SK-N-SH (cell line): ENCODE results near the gene NSD1. TPM values are rescaled to one million over a fixed set of nuclear protein-coding genes. Genes with fewer than 3 reads are reported as not detected.
"Not testable (repeated sequence)": the region's sequence is repeated elsewhere in the genome, so short reads cannot be mapped to it uniquely, and the experiment has no call there.

Experiments
- CTCF ChIA-PET: fragments of 300-600, 350-600 bp; formaldehyde crosslinking; extraction: SDS; loops from one replicate; lab custom pipeline; 2021; lab: Yijun Ruan, JAX
- POLR2A ChIA-PET: fragments of 350-600 bp; sonication (Branson Sonifier 250); formaldehyde crosslinking; extraction: SDS; loops from one replicate; lab custom pipeline; 2020; ENCODE audit warnings: antibody characterized with exemption, inconsistent platforms; lab: Yijun Ruan, JAX
- DNase-seq: peaks from one replicate; pipeline ENCODE4 v3.0.0; 2012
- H2AFZ ChIP-seq: fragments of 200-600 bp; sonication (generic); 2 replicates; pipeline ENCODE4 v1.8.1; 2016; ENCODE audit warnings: antibody characterized with exemption, mild to moderate bottlenecking, low read depth
- H3F3A ChIP-seq: fragments of 200-600 bp; sonication (generic); replicated peaks from 2 replicates; pipeline ENCODE3; 2016; ENCODE audit warnings: antibody characterized with exemption, mild to moderate bottlenecking; ENCODE audit not compliant: insufficient read depth
- H3K27ac ChIP-seq, 2 experiments: fragments of 200-500 bp in 1 of 2; fragments of 200-600 bp in 1 of 2; sonication (Bioruptor generic) in 1 of 2; sonication (generic), shearing (Covaris generic) in 1 of 2; 2 replicates each; pipeline versions ENCODE4 v1.5.1 to v1.6.1; 2014 to 2016; ENCODE audit warnings: low read depth in 2 of 2, inconsistent platforms in 1 of 2, low read length in 1 of 2, mild to moderate bottlenecking in 1 of 2, mixed read lengths in 1 of 2
- H3K27me3 ChIP-seq: fragments of 200-600 bp; sonication (generic), shearing (Covaris generic); 2 replicates; pipeline ENCODE4 v1.6.1; 2016; ENCODE audit warnings: mixed run types; ENCODE audit not compliant: insufficient read depth
- H3K36me3 ChIP-seq, 2 experiments: fragments of 200-500 bp in 1 of 2; fragments of 200-600 bp in 1 of 2; sonication (Bioruptor generic) in 1 of 2; sonication (generic) in 1 of 2; replicated peaks in 1 of 2; 2 replicates each; pipeline versions ENCODE3 to v1.5.1; 2014 to 2016; ENCODE audit warnings: low read length in 1 of 2, mild to moderate bottlenecking in 1 of 2; ENCODE audit not compliant: insufficient read depth in 2 of 2, control insufficient read depth in 1 of 2
- H3K4me1 ChIP-seq, 2 experiments: fragments of 200-500 bp in 1 of 2; fragments of 200-600 bp in 1 of 2; sonication (Bioruptor generic) in 1 of 2; sonication (generic), shearing (Covaris generic) in 1 of 2; 2 replicates each; pipeline versions ENCODE4 v1.5.1 to v1.6.1; 2014 to 2016; ENCODE audit warnings: low read depth in 1 of 2, low read length in 1 of 2, mixed run types in 1 of 2; ENCODE audit not compliant: insufficient read depth in 2 of 2, control insufficient read depth in 1 of 2
- H3K4me2 ChIP-seq: fragments of 200-600 bp; sonication (generic), shearing (Covaris generic); 2 replicates; pipeline ENCODE4 v1.6.1; 2017; ENCODE audit warnings: mixed run types
- H3K4me3 ChIP-seq, 2 experiments: fragments of 200-500 bp in 1 of 2; fragments of 200-600 bp in 1 of 2; sonication (Bioruptor generic) in 1 of 2; sonication (generic), shearing (Covaris generic) in 1 of 2; 2 replicates each; pipeline versions ENCODE4 v1.5.1 to v1.8.1; 2014 to 2016; ENCODE audit warnings: low read depth in 2 of 2, inconsistent platforms in 1 of 2, low read length in 1 of 2, mild to moderate bottlenecking in 1 of 2, mixed read lengths in 1 of 2, moderate library complexity in 1 of 2
- H3K79me2 ChIP-seq: fragments of 200-600 bp; sonication (generic); 2 replicates; pipeline ENCODE4 v1.8.1; 2017; ENCODE audit warnings: mild to moderate bottlenecking; ENCODE audit not compliant: insufficient read depth
- H3K9ac ChIP-seq: fragments of 200-600 bp; sonication (generic); 2 replicates; pipeline ENCODE4 v1.6.1; 2017; ENCODE audit warnings: mixed run types
- H3K9me2 ChIP-seq: fragments of 200-600 bp; sonication (generic); 2 replicates; pipeline ENCODE4 v1.6.1; 2017; ENCODE audit warnings: mixed run types
- H3K9me3 ChIP-seq: fragments of 200-600 bp; sonication (generic); 2 replicates; pipeline ENCODE4 v1.6.1; 2017; ENCODE audit warnings: mixed run types, mild to moderate bottlenecking, moderate library complexity
- H4K20me1 ChIP-seq: fragments of 200-600 bp; sonication (generic); 2 replicates; pipeline ENCODE4 v1.6.1; 2017; ENCODE audit warnings: mild to moderate bottlenecking, mixed run types; ENCODE audit not compliant: insufficient read depth
- FOSL2 ChIP-seq: IDR thresholded peaks from 2 replicates; pipeline ENCODE4 v1.4.0; 2012; ENCODE audit warnings: low read depth, mild to moderate bottlenecking, moderate library complexity, borderline replicate concordance
- JUND ChIP-seq: IDR thresholded peaks from 2 replicates; pipeline ENCODE4 v1.4.0; 2012
- POLR2AphosphoS5 ChIP-seq: IDR thresholded peaks from 2 replicates; pipeline ENCODE4 v1.6.1; 2012; ENCODE audit warnings: low read depth, low read length
- RXRA ChIP-seq: IDR thresholded peaks from 2 replicates; pipeline ENCODE4 v1.4.0; 2012; ENCODE audit warnings: low read depth, mild to moderate bottlenecking, borderline replicate concordance
- SIN3A ChIP-seq: IDR thresholded peaks from 2 replicates; pipeline ENCODE4 v1.6.1; 2012; ENCODE audit warnings: low read depth, mild to moderate bottlenecking, low read length, moderate library complexity, borderline replicate concordance
- TCF12 ChIP-seq: IDR thresholded peaks from 2 replicates; pipeline ENCODE4 v1.4.0; 2012
- YY1 ChIP-seq: IDR thresholded peaks from 2 replicates; pipeline ENCODE4 v1.4.0; 2012; ENCODE audit warnings: low read depth, mild to moderate bottlenecking
- WGBS: methylation state at CpG from one replicate; pipeline ENCODE4 v1.1.6; 2017; ENCODE audit warnings: low lambda C conversion rate; 5-methylcytosine and 5-hydroxymethylcytosine counted together
- polyA plus RNA-seq, 3 experiments: library from polyadenylated mRNA; depleted of rRNA; stranded (reverse); fragments of >200 nt; gene quantifications; 2 replicates each; pipeline ENCODE4 v1.2.3, GENCODE V29; 2012
- TF ChIP-seq, protein P1 (sequence below): IDR thresholded peaks from 2 replicates; pipeline ENCODE4 v1.6.1; 2012; ENCODE audit warnings: mild to moderate bottlenecking, low read depth, low read length, moderate library complexity

NSD1 gene
- polyA plus RNA-seq, 1 of the 3 experiments (the other 2 are of a cell fraction), result 6.7 TPM

GRCh38 chr5:177142778-177143177 is 9.2 kb downstream of the NSD1 start:
- H4K20me1 ChIP-seq, result peaks cover 3% of the 10 kb centered on the region; the same call in 1 of the 2 replicates
- DNase-seq, result no peak

DNA sequence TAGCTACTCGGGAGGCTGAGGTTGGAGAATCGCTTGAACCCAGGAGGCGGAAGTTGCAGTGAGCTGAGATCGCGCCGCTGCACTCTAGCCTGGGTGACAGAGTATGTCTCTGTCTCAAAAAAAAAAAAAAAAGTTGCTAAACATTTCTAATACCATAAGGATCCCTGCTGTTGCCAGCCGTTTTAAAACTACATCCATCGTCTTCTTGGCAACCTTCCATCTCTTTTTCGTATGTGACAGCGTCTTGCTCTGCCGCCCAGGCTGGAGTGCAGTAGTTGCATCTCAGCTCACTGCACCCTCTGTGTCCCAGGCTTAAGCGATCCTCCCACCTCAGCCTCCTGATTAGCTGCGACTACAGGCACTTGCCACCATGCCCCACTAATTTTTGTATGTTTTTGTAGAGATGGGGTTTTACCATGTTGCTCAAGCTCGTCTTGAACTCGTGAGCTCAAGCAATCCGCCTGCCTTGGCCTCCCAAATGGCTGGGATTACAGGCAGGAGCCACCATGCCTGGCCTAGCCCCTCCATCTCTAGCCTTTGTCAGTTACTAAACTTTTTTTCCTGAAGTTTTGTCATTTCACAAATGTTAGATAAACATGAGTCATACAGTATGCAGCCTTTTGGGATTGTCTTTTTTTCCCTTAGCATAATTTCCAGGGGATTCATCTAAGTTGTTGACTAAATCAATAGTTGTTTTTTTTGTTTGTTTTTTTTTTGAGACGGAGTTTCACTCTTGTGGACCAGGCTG is 13.5 kb downstream of the NSD1 start:
- H4K20me1 ChIP-seq, result no peaks in the 10 kb centered on the region
- TF ChIP-seq, protein P1, sequence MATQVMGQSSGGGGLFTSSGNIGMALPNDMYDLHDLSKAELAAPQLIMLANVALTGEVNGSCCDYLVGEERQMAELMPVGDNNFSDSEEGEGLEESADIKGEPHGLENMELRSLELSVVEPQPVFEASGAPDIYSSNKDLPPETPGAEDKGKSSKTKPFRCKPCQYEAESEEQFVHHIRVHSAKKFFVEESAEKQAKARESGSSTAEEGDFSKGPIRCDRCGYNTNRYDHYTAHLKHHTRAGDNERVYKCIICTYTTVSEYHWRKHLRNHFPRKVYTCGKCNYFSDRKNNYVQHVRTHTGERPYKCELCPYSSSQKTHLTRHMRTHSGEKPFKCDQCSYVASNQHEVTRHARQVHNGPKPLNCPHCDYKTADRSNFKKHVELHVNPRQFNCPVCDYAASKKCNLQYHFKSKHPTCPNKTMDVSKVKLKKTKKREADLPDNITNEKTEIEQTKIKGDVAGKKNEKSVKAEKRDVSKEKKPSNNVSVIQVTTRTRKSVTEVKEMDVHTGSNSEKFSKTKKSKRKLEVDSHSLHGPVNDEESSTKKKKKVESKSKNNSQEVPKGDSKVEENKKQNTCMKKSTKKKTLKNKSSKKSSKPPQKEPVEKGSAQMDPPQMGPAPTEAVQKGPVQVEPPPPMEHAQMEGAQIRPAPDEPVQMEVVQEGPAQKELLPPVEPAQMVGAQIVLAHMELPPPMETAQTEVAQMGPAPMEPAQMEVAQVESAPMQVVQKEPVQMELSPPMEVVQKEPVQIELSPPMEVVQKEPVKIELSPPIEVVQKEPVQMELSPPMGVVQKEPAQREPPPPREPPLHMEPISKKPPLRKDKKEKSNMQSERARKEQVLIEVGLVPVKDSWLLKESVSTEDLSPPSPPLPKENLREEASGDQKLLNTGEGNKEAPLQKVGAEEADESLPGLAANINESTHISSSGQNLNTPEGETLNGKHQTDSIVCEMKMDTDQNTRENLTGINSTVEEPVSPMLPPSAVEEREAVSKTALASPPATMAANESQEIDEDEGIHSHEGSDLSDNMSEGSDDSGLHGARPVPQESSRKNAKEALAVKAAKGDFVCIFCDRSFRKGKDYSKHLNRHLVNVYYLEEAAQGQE, result no peak
- TF ChIP-seq FOSL2, result peak; percentile 56; the same call in 1 of the 2 replicates
- 0 out of 2 replicates have a peak, but pooled peaks have one; percentile 39 for TF ChIP-seq JUND
- TF ChIP-seq TCF12, result no peak
- TF ChIP-seq YY1, result no peak
- H3K9ac ChIP-seq, result no peak overlapping the region
- peaks cover 11 to 27% of the 10 kb centered on the region in 2 experiments for H3K36me3 ChIP-seq
- ChIA-PET CTCF (no interaction called here), POLR2A (no interaction called here)
- no peaks in the 10 kb centered on the region for H3F3A ChIP-seq
- no peak overlapping the region for H3K4me2 ChIP-seq
- no peak overlapping the region for H3K4me3 ChIP-seq
- DNase-seq, result no peak
- no peak overlapping the region for H2AFZ ChIP-seq
- H3K79me2 ChIP-seq, result peaks cover 92% of the 10 kb centered on the region
- no peaks in the 10 kb centered on the region for H3K4me1 ChIP-seq
- no peaks in the 10 kb centered on the region for H3K27me3 ChIP-seq
- no peaks in the 10 kb centered on the region for H3K9me3 ChIP-seq
- H3K9me2 ChIP-seq, result no peaks in the 10 kb centered on the region
- H3K27ac ChIP-seq, result 0 out of 4 replicates have a peak overlapping the region, but pooled peaks of 1 of the 2 experiments have one; percentile 34
- WGBS, result 92% methylated on average over 17 of the region's 17 CpGs

More at GRCh38 chr5:177142778-177143177, 9.2 kb downstream of the NSD1 start:
- no peak for TF ChIP-seq FOSL2
- TF ChIP-seq POLR2AphosphoS5, result no peak
- no peak for TF ChIP-seq SIN3A
- TF ChIP-seq RXRA, result no peak
- TF ChIP-seq JUND, result no peak
- no peak for TF ChIP-seq TCF12
- Histone ChIP-seq H3K36me3 (peaks cover 11 to 42% of the 10 kb centered on the region in 2 experiments), H3F3A (peaks cover 4% of the 10 kb centered on the region), H3K4me3 (no peak overlapping the region), H3K9ac (no peak overlapping the region), H3K4me1 (no peaks in the 10 kb centered on the region), H3K27ac (no peak overlapping the region), H3K4me2 (no peak overlapping the region), H3K9me3 (no peaks in the 10 kb centered on the region), H3K9me2 (no peaks in the 10 kb centered on the region), H3K27me3 (no peaks in the 10 kb centered on the region), H2AFZ (no peak overlapping the region), H3K79me2 (peaks cover 96% of the 10 kb centered on the region)
- ChIA-PET CTCF (no interaction called here), POLR2A (no interaction called here)
- WGBS, result 96% methylated on average over 1 of the region's 1 CpG

GRCh38 chr5:177150061-177150460 is 16.5 kb downstream of the NSD1 start:
- H3K27me3 ChIP-seq, H2AFZ ChIP-seq, H3K9me2 ChIP-seq, H3K4me3 ChIP-seq, H4K20me1 ChIP-seq, H3K4me1 ChIP-seq, H3K4me2 ChIP-seq, POLR2A ChIA-PET, H3K27ac ChIP-seq, H3K9ac ChIP-seq, H3K9me3 ChIP-seq, CTCF ChIA-PET, DNase-seq: not testable (repeated sequence)
- 95% methylated on average over 17 of the region's 17 CpGs for WGBS
- peaks cover 7 to 33% of the 10 kb centered on the region in 2 experiments for H3K36me3 ChIP-seq
- peaks cover 14% of the 10 kb centered on the region for H3F3A ChIP-seq
- H3K79me2 ChIP-seq, result peaks cover 92% of the 10 kb centered on the region
